Neural crest cell (in vitro differentiated cells): ENCODE data around the gene TBCC. TPM values are rescaled to one million over a fixed set of nuclear protein-coding genes. Genes with fewer than 3 reads are reported as not detected.
A peak's percentile ranks its signal among the peaks of the same experiment; 100 is the strongest.

Experiments
- DNase-seq: peaks from one replicate; pipeline ENCODE4 v3.0.0; 2021; ENCODE audit warnings: low read depth, mixed read lengths, low spot score
- H3K27ac Mint-ChIP-seq: one replicate; pipeline ENCODE4 v1.8.0; 2021; ENCODE audit warnings: mild to moderate bottlenecking, mixed read lengths; ENCODE audit not compliant: unreplicated experiment
- H3K27me3 Mint-ChIP-seq: 2 replicates; pipeline ENCODE4 v1.8.0; 2021; ENCODE audit warnings: low read depth, mild to moderate bottlenecking, mixed read lengths
- H3K36me3 Mint-ChIP-seq: 2 replicates; pipeline ENCODE4 v1.8.0; 2021; ENCODE audit warnings: low read depth, mild to moderate bottlenecking, mixed read lengths
- H3K4me1 Mint-ChIP-seq: 2 replicates; pipeline ENCODE4 v1.8.0; 2021; ENCODE audit warnings: mixed read lengths
- H3K4me3 Mint-ChIP-seq: one replicate; pipeline ENCODE4 v1.8.0; 2021; ENCODE audit warnings: mild to moderate bottlenecking, mixed read lengths
- H3K9me3 Mint-ChIP-seq: 2 replicates; pipeline ENCODE4 v1.8.0; 2021; ENCODE audit warnings: mixed read lengths
- total RNA-seq: library from RNA; stranded (reverse); gene quantifications from 2 replicates; pipeline ENCODE4 v1.2.1, GENCODE V29; 2021
- TF ChIP-seq, protein P1 (sequence below): fragments of 200-600 bp; sonication (generic); conservative IDR thresholded peaks from 2 replicates; pipeline ENCODE4 v1.5.0; 2021; ENCODE audit warnings: antibody characterized with exemption, mild to moderate bottlenecking

The TBCC gene
- total RNA-seq, 1 donor from 2014 or later: 23.2 TPM

DNA sequence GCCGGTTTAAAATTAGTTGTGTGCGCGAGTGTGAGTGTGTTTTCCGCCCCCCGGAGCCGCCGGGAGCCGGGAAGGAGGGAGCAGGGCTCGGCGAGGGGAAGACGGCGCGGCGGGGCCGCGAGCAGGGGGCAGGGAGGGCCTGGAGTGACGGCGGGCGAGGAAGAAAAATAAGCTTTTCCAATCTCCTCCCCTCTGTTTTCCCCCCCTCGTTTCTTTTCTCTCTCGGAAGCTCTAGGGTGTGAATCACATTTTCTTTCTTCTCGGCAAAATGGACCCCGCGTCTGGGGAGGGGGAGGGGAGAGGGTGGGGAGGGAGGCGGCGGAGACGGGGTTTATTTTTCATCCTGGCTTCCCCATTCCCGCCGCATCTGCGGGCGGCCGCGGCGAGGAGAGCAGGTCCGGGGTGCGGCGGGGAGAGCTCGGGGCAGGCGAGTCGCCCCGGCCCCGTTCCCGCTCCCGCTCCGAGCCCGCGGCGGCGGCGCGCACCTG lies 36.8 kb upstream of the TBCC start:
- H3K4me1 Mint-ChIP-seq: peaks cover 10% of the 10 kb centered on the region
- peaks cover 6% of the 10 kb centered on the region for H3K36me3 Mint-ChIP-seq
- TF ChIP-seq, protein P1, sequence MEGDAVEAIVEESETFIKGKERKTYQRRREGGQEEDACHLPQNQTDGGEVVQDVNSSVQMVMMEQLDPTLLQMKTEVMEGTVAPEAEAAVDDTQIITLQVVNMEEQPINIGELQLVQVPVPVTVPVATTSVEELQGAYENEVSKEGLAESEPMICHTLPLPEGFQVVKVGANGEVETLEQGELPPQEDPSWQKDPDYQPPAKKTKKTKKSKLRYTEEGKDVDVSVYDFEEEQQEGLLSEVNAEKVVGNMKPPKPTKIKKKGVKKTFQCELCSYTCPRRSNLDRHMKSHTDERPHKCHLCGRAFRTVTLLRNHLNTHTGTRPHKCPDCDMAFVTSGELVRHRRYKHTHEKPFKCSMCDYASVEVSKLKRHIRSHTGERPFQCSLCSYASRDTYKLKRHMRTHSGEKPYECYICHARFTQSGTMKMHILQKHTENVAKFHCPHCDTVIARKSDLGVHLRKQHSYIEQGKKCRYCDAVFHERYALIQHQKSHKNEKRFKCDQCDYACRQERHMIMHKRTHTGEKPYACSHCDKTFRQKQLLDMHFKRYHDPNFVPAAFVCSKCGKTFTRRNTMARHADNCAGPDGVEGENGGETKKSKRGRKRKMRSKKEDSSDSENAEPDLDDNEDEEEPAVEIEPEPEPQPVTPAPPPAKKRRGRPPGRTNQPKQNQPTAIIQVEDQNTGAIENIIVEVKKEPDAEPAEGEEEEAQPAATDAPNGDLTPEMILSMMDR: no peak
- peak overlapping the region; percentile 99 for H3K27ac Mint-ChIP-seq
- peak; percentile 65 for DNase-seq
- peak overlapping the region; percentile 99 for H3K4me3 Mint-ChIP-seq
- H3K9me3 Mint-ChIP-seq: no peaks in the 10 kb centered on the region
- peaks cover 5% of the 10 kb centered on the region for H3K27me3 Mint-ChIP-seq

DNA sequence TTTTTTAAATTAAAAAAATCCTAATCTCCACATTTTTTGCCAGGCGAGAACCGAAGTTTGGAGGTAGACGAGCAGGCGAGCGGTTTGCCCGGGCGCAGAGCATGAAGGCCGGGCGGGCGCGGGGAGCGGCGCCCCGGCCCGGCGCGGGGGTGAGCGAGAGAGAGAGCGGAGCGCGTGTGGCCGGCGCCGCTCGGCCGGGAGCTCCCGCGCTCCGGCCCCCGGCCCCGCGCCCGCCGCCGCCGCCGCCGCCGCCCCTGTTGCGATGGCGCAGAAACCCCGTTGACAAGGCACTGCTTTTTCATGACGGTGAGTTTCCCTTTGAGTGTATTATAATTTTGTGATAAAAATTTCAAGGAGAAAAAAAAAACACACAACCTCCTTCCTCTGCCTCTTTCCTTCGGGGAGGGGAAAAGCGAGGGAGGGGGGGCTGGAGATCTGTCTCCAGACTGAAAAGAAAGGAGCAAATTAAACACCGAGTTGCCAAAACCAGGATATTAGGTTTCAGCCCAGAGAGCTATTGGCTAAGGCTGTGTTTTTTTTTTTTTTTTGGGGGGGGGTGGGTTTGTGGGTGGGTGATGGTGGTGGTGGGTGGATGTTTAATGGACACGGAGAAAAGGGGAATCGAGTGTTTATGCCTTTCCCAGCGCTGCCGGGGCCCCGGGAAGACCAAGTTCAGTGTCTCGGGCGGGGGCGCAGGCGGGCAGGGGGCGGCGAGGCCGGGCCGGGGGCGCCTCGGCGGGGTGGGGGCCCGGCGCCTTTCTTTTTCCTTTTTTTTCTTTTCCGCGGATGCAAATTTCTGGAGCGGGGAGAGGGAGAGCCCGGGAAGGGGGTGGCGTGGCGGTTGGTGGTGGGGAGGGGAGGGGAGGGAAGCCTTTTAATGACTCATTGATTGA lies 36.1 kb upstream of the TBCC start, which contains the start of gene BICRAL:
BICRAL (plus strand) TSS at position 257 of the 893 bp plus-strand sequence. CDS start 39,971 bp downstream, outside the sequence.
- peaks cover 5% of the 10 kb centered on the region for H3K27me3 Mint-ChIP-seq
- H3K36me3 Mint-ChIP-seq: peaks cover 6% of the 10 kb centered on the region
- no peaks in the 10 kb centered on the region for H3K9me3 Mint-ChIP-seq
- H3K27ac Mint-ChIP-seq: peak within 1 kb of the TSS; percentile 99
- peak; percentile 65 for DNase-seq
- TF ChIP-seq, protein P1: no peak
- peaks cover 13% of the 10 kb centered on the region for H3K4me1 Mint-ChIP-seq
- peak within 1 kb of the TSS; percentile 99 for H3K4me3 Mint-ChIP-seq

DNA sequence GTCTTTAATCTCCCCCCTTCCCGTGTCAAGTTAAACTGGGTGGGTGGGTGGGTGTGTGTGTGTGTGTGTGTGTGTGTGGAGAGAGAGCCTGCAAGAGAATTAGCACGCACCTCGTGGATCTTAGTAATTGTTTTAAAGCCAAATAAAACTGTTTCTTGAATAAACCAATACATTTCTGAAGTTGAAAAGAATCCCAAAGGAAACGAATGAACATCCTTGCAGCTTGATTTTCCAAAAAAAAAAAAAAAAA lies 35.6 kb upstream of the TBCC start:
- TF ChIP-seq, protein P1: no peak
- H3K36me3 Mint-ChIP-seq: peaks cover 6% of the 10 kb centered on the region

DNA sequence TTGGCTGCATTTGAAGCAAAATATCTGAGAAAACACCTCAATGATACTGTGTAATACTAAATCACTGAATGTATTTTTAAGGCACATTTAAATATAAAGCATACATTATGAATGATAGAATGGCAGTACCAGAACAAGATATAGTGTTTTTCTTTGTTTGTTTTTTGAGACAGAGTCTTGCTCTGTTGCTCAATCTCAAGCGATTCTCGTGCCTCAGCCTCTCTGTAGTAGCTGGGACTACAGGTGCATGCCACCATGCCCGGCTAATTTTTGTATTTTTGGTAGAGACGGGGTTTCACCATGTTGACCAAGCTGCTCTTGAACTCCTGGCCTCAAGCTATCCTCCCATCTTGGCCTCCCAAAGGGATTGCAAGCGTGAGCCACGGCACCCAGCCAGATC lies 33.6 kb upstream of the TBCC start:
- H3K4me1 Mint-ChIP-seq: peaks cover 13% of the 10 kb centered on the region
- no peak overlapping the region for H3K27ac Mint-ChIP-seq
- no peaks in the 10 kb centered on the region for H3K9me3 Mint-ChIP-seq
- DNase-seq: no peak
- TF ChIP-seq, protein P1: no peak
- H3K27me3 Mint-ChIP-seq: peaks cover 5% of the 10 kb centered on the region
- H3K36me3 Mint-ChIP-seq: peaks cover 6% of the 10 kb centered on the region
- H3K4me3 Mint-ChIP-seq: peak overlapping the region; percentile 80

More for the DNA sequence above, 35.6 kb upstream of the TBCC start:
- Mint-ChIP-seq H3K4me1 (peaks cover 13% of the 10 kb centered on the region), H3K27ac (peak overlapping the region; percentile 57), H3K4me3 (peak overlapping the region; percentile 99), H3K9me3 (no peaks in the 10 kb centered on the region), H3K27me3 (peaks cover 5% of the 10 kb centered on the region)
- DNase-seq: no peak

DNA sequence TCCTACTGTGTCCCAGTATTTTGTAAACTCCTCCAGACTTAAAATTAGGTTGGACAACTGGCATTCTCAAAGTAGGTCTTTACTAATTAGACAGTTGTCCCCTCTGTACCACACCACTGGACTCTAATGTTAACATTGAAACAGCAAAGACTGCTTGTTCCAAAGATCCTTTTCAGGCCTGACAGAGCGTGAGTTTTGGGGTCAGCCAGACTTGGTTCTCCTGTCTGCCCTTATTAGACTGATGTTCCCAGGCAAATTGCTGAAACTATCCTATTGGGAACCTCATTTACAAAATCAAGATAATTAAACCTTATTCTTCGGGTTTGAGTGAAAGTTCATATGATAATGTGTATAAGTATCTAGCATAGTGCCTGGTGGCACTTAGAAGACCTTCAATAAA lies 32.2 kb upstream of the TBCC start:
- TF ChIP-seq, protein P1: no peak
- H3K4me3 Mint-ChIP-seq: peak overlapping the region; percentile 28
- peaks cover 13% of the 10 kb centered on the region for H3K4me1 Mint-ChIP-seq
- peaks cover 5% of the 10 kb centered on the region for H3K27me3 Mint-ChIP-seq
- DNase-seq: no peak
- H3K27ac Mint-ChIP-seq: no peak overlapping the region
- H3K36me3 Mint-ChIP-seq: no peaks in the 10 kb centered on the region
- H3K9me3 Mint-ChIP-seq: no peaks in the 10 kb centered on the region
